Stimulated activated effector memory CD8-positive, alpha-beta T cell treated with anti-CD3 and anti-CD28 coated beads, Interleukin-12 subunit alpha, Interleukin-12 subunit beta, amount 100 ng/mL, for 72 hours (primary cell): ENCODE data around the gene TM9SF4.
A peak's percentile ranks its signal among the peaks of the same experiment; 100 is the strongest.

Source experiments
- ATAC-seq: fragments of 150-1000 bp; cut with Tn5 transposase; 2 replicates; pipeline ENCODE4 v1.10.0; 2021
- DNase-seq, 2 donors: peaks; one replicate each; pipeline ENCODE4 v3.0.0; 2021 to 2022; ENCODE audit warnings: low spot score in 2 of 2
- H3K27ac Mint-ChIP-seq: one replicate; pipeline ENCODE4 v1.8.0; 2022; ENCODE audit warnings: mild to moderate bottlenecking, mixed read lengths
- H3K36me3 Mint-ChIP-seq: one replicate; pipeline ENCODE4 v1.8.0; 2022; ENCODE audit warnings: mild to moderate bottlenecking, mixed read lengths
- H3K4me1 Mint-ChIP-seq: one replicate; pipeline ENCODE4 v1.8.0; 2022; ENCODE audit warnings: mixed read lengths
- H3K4me3 Mint-ChIP-seq: one replicate; pipeline ENCODE4 v1.8.0; 2022; ENCODE audit warnings: mild to moderate bottlenecking, mixed read lengths
- H3K9me3 Mint-ChIP-seq: one replicate; pipeline ENCODE4 v1.8.0; 2022; ENCODE audit warnings: mixed read lengths

Gene TM9SF4

GRCh38 chr20:32109392-32110172, at the start of gene TM9SF4:
TM9SF4 (plus strand) TSS chr20:32109714; CDS start chr20:32109741, 27 bp downstream.
- peak within 1 kb of the TSS; percentile 98 for H3K27ac Mint-ChIP-seq
- ATAC-seq = peak; percentile 86

GRCh38 chr20:32062776-32063170, 46.7 kb upstream of the TM9SF4 start:
- Mint-ChIP-seq H3K9me3 (no peaks in the 10 kb centered on the region), H3K4me3 (no peak overlapping the region), H3K27ac (no peak overlapping the region), H3K4me1 (no peaks in the 10 kb centered on the region), H3K36me3 (no peaks in the 10 kb centered on the region)
- DNase-seq (no peak), ATAC-seq (peak; percentile 42)

More at GRCh38 chr20:32109392-32110172, at the start of gene TM9SF4:
- H3K36me3 Mint-ChIP-seq = peaks cover 27% of the 10 kb centered on the region
- H3K9me3 Mint-ChIP-seq = no peaks in the 10 kb centered on the region
- H3K4me1 Mint-ChIP-seq = peaks cover 38% of the 10 kb centered on the region
- H3K4me3 Mint-ChIP-seq = peak within 1 kb of the TSS; percentile 97
- DNase-seq = peak; percentile 83 to 97

GRCh38 chr20:32063695-32064094, 45.8 kb upstream of the TM9SF4 start:
- H3K4me1 Mint-ChIP-seq = no peaks in the 10 kb centered on the region
- H3K4me3 Mint-ChIP-seq = no peak overlapping the region
- no peaks in the 10 kb centered on the region for H3K9me3 Mint-ChIP-seq
- H3K36me3 Mint-ChIP-seq = no peaks in the 10 kb centered on the region
- no peak overlapping the region for H3K27ac Mint-ChIP-seq
- DNase-seq (no peak), ATAC-seq (no peak)

GRCh38 chr20:32064667-32065066, 44.8 kb upstream of the TM9SF4 start:
- no peak for DNase-seq
- H3K9me3 Mint-ChIP-seq = no peaks in the 10 kb centered on the region
- no peak overlapping the region for H3K4me3 Mint-ChIP-seq
- ATAC-seq = no peak
- no peak overlapping the region for H3K27ac Mint-ChIP-seq
- H3K4me1 Mint-ChIP-seq = no peaks in the 10 kb centered on the region
- no peaks in the 10 kb centered on the region for H3K36me3 Mint-ChIP-seq

- no peak for DNase-seq
- Mint-ChIP-seq H3K4me3 (no peak overlapping the region), H3K9me3 (no peaks in the 10 kb centered on the region), H3K36me3 (no peaks in the 10 kb centered on the region), H3K4me1 (no peaks in the 10 kb centered on the region), H3K27ac (no peak overlapping the region)
- ATAC-seq = no peak
Measured at GRCh38 chr20:32067234-32067821, 42.2 kb upstream of the TM9SF4 start.

GRCh38 chr20:32068174-32068573, 41.3 kb upstream of the TM9SF4 start:
- ATAC-seq = no peak
- Mint-ChIP-seq H3K36me3 (no peaks in the 10 kb centered on the region), H3K9me3 (no peaks in the 10 kb centered on the region), H3K4me3 (no peak overlapping the region), H3K4me1 (no peaks in the 10 kb centered on the region), H3K27ac (no peak overlapping the region)
- DNase-seq = no peak

GRCh38 chr20:32069711-32070110, 39.8 kb upstream of the TM9SF4 start:
- Mint-ChIP-seq H3K9me3 (no peaks in the 10 kb centered on the region), H3K4me3 (no peak overlapping the region), H3K27ac (no peak overlapping the region), H3K36me3 (no peaks in the 10 kb centered on the region), H3K4me1 (no peaks in the 10 kb centered on the region)
- no peak for ATAC-seq
- DNase-seq = no peak

GRCh38 chr20:32070282-32070681, 39.2 kb upstream of the TM9SF4 start:
- H3K9me3 Mint-ChIP-seq = no peaks in the 10 kb centered on the region
- no peak overlapping the region for H3K4me3 Mint-ChIP-seq
- no peaks in the 10 kb centered on the region for H3K36me3 Mint-ChIP-seq
- DNase-seq (no peak), ATAC-seq (no peak)
- H3K4me1 Mint-ChIP-seq = no peaks in the 10 kb centered on the region
- H3K27ac Mint-ChIP-seq = peak overlapping the region; percentile 1

GRCh38 chr20:32070690-32071213, 38.8 kb upstream of the TM9SF4 start:
- no peak overlapping the region for H3K4me3 Mint-ChIP-seq
- no peaks in the 10 kb centered on the region for H3K9me3 Mint-ChIP-seq
- peak overlapping the region; percentile 1 for H3K27ac Mint-ChIP-seq
- ATAC-seq = no peak
- H3K4me1 Mint-ChIP-seq = no peaks in the 10 kb centered on the region
- H3K36me3 Mint-ChIP-seq = no peaks in the 10 kb centered on the region
- DNase-seq = no peak

GRCh38 chr20:32071395-32072167, 37.9 kb upstream of the TM9SF4 start:
- ATAC-seq (peak; percentile 22), DNase-seq (no peak)
- Mint-ChIP-seq H3K36me3 (no peaks in the 10 kb centered on the region), H3K4me1 (no peaks in the 10 kb centered on the region), H3K4me3 (no peak overlapping the region), H3K27ac (no peak overlapping the region), H3K9me3 (no peaks in the 10 kb centered on the region)

- DNase-seq = no peak
- H3K4me3 Mint-ChIP-seq = no peak overlapping the region
- no peaks in the 10 kb centered on the region for H3K4me1 Mint-ChIP-seq
- no peaks in the 10 kb centered on the region for H3K36me3 Mint-ChIP-seq
- ATAC-seq = no peak
- no peaks in the 10 kb centered on the region for H3K9me3 Mint-ChIP-seq
- H3K27ac Mint-ChIP-seq = no peak overlapping the region
Measured at GRCh38 chr20:32072168-32072750, 37.3 kb upstream of the TM9SF4 start.

GRCh38 chr20:32075534-32075933, 34.0 kb upstream of the TM9SF4 start:
- Mint-ChIP-seq H3K36me3 (no peaks in the 10 kb centered on the region), H3K27ac (no peak overlapping the region), H3K4me1 (no peaks in the 10 kb centered on the region), H3K4me3 (no peak overlapping the region), H3K9me3 (no peaks in the 10 kb centered on the region)
- ATAC-seq (no peak), DNase-seq (no peak)

- H3K4me1 Mint-ChIP-seq = no peaks in the 10 kb centered on the region
- H3K9me3 Mint-ChIP-seq = no peaks in the 10 kb centered on the region
- no peak overlapping the region for H3K4me3 Mint-ChIP-seq
- ATAC-seq = no peak
- no peaks in the 10 kb centered on the region for H3K36me3 Mint-ChIP-seq
- no peak for DNase-seq
- no peak overlapping the region for H3K27ac Mint-ChIP-seq
Measured at GRCh38 chr20:32077190-32077589, 32.3 kb upstream of the TM9SF4 start.

GRCh38 chr20:32078322-32078721, 31.2 kb upstream of the TM9SF4 start:
- no peaks in the 10 kb centered on the region for H3K4me1 Mint-ChIP-seq
- no peak overlapping the region for H3K4me3 Mint-ChIP-seq
- ATAC-seq = no peak
- DNase-seq = no peak
- H3K27ac Mint-ChIP-seq = no peak overlapping the region
- no peaks in the 10 kb centered on the region for H3K9me3 Mint-ChIP-seq
- H3K36me3 Mint-ChIP-seq = no peaks in the 10 kb centered on the region

GRCh38 chr20:32078791-32079190, 30.7 kb upstream of the TM9SF4 start:
- DNase-seq = no peak
- H3K4me1 Mint-ChIP-seq = no peaks in the 10 kb centered on the region
- no peaks in the 10 kb centered on the region for H3K9me3 Mint-ChIP-seq
- no peak overlapping the region for H3K4me3 Mint-ChIP-seq
- no peaks in the 10 kb centered on the region for H3K36me3 Mint-ChIP-seq
- no peak overlapping the region for H3K27ac Mint-ChIP-seq
- ATAC-seq = no peak
